Smooth muscle cell (in vitro differentiated cells): ENCODE data around the gene LKAAEAR1. TPM values are rescaled to one million over a fixed set of nuclear protein-coding genes. Genes with fewer than 3 reads are reported as not detected.
A peak's percentile ranks its signal among the peaks of the same experiment; 100 is the strongest.

ENCODE experiments used
- DNase-seq: peaks from one replicate; lab custom pipeline; 2025; ENCODE audit not compliant: unreplicated experiment; lab: John Stamatoyannopoulos, UW
- H2AFZ ChIP-seq: fragments of 200-600 bp; sonication (generic); 2 replicates; pipeline ENCODE4 v1.6.0; 2016; ENCODE audit warnings: antibody characterized with exemption, low read depth, mild to moderate bottlenecking
- H3F3A ChIP-seq: fragments of 200-600 bp; sonication (generic); 2 replicates; pipeline ENCODE4 v1.6.0; 2017; ENCODE audit warnings: antibody characterized with exemption, low read depth
- H3K27ac ChIP-seq: fragments of 200-600 bp; sonication (generic); 2 replicates; pipeline ENCODE4 v1.5.1; 2016; ENCODE audit warnings: low read depth, mild to moderate bottlenecking
- H3K27me3 ChIP-seq: fragments of 200-600 bp; sonication (generic); 2 replicates; pipeline ENCODE4 v1.6.1; 2016; ENCODE audit warnings: low read depth, mild to moderate bottlenecking
- H3K36me3 ChIP-seq: fragments of 200-600 bp; sonication (generic); 2 replicates; pipeline ENCODE4 v1.5.1; 2016; ENCODE audit warnings: low read depth
- H3K4me1 ChIP-seq: fragments of 200-600 bp; sonication (generic); 2 replicates; pipeline ENCODE4 v1.5.1; 2016; ENCODE audit warnings: low read depth
- H3K4me2 ChIP-seq: fragments of 200-600 bp; sonication (generic); 2 replicates; pipeline ENCODE4 v1.6.0; 2016; ENCODE audit warnings: mild to moderate bottlenecking
- H3K4me3 ChIP-seq: fragments of 200-600 bp; sonication (generic); 2 replicates; pipeline ENCODE4 v1.5.1; 2016; ENCODE audit warnings: mild to moderate bottlenecking
- H3K79me2 ChIP-seq: fragments of 200-600 bp; sonication (generic); 2 replicates; pipeline ENCODE4 v1.6.0; 2016; ENCODE audit warnings: low read depth, mild to moderate bottlenecking
- H3K9ac ChIP-seq: fragments of 200-600 bp; sonication (generic); 2 replicates; pipeline ENCODE4 v1.6.0; 2016; ENCODE audit warnings: low read depth
- H3K9me3 ChIP-seq: fragments of 200-600 bp; sonication (generic); replicated peaks from 2 replicates; pipeline ENCODE4 v1.5.1; 2016; ENCODE audit warnings: low read depth
- H4K20me1 ChIP-seq: fragments of 200-600 bp; sonication (generic); 2 replicates; pipeline ENCODE4 v1.6.0; 2016; ENCODE audit warnings: low read depth
- CTCF ChIP-seq: fragments of 200-600 bp; sonication (generic); IDR thresholded peaks from 2 replicates; pipeline ENCODE4 v1.5.1; 2017; ENCODE audit warnings: borderline replicate concordance, mild to moderate bottlenecking, antibody characterized with exemption; ENCODE audit not compliant: insufficient read depth, poor library complexity, severe bottlenecking
- WGBS: methylation state at CpG from one replicate; pipeline ENCODE4 v1.1.7; 2016; ENCODE audit warnings: low lambda C conversion rate; 5-methylcytosine and 5-hydroxymethylcytosine counted together
- polyA plus RNA-seq: library from polyadenylated mRNA; unstranded; fragments of >200 nt; fragmentation: Nextera tagmentation; extraction: Ambion mirVana; gene quantifications from 2 replicates; pipeline ENCODE4 v1.2.1, GENCODE V29; 2016
- total RNA-seq: library from RNA; depleted of rRNA; stranded (reverse); fragments of >200 nt; gene quantifications from 2 replicates; pipeline ENCODE4 v1.2.3, GENCODE V29; 2014

The LKAAEAR1 gene
- total and polyA plus RNA-seq, 2 experiments from 2014 or later: 0.79 TPM; not detected in 1

- TF ChIP-seq CTCF: no peak
- Histone ChIP-seq H3K9ac (no peak overlapping the region), H3K4me2 (peak overlapping the region; percentile 57), H3K9me3 (no peaks in the 10 kb centered on the region), H2AFZ (no peak overlapping the region), H3K79me2 (no peaks in the 10 kb centered on the region), H3K4me3 (no peak overlapping the region), H3K4me1 (no peaks in the 10 kb centered on the region), H3K27ac (peak overlapping the region; percentile 47), H3K27me3 (no peaks in the 10 kb centered on the region), H4K20me1 (no peaks in the 10 kb centered on the region), H3F3A (peaks cover 11% of the 10 kb centered on the region), H3K36me3 (no peaks in the 10 kb centered on the region)
- DNase-seq: no peak
- WGBS: 44% methylated on average over 2 of the region's 9 CpGs
Measured at GRCh38 chr20:64055396-64055892, 28.8 kb downstream of the LKAAEAR1 start.

- Histone ChIP-seq H3K79me2 (no peaks in the 10 kb centered on the region), H3K4me3 (no peak overlapping the region), H3K27ac (peak overlapping the region; percentile 0), H3K4me1 (peaks cover 4% of the 10 kb centered on the region), H3K9ac (no peak overlapping the region), H3K9me3 (no peaks in the 10 kb centered on the region), H2AFZ (no peak overlapping the region), H4K20me1 (no peaks in the 10 kb centered on the region), H3F3A (peaks cover 11% of the 10 kb centered on the region), H3K27me3 (no peaks in the 10 kb centered on the region), H3K4me2 (peak overlapping the region; percentile 71), H3K36me3 (no peaks in the 10 kb centered on the region)
- DNase-seq: peak; percentile 59
- WGBS: 44% methylated on average over 14 of the region's 17 CpGs
- peak; percentile 6 for TF ChIP-seq CTCF
Measured at GRCh38 chr20:64053841-64054661, 30.1 kb downstream of the LKAAEAR1 start.

GRCh38 chr20:64052987-64053840 lies 31.0 kb downstream of the LKAAEAR1 start:
- no peak overlapping the region for H3K9ac ChIP-seq
- no peak overlapping the region for H3K27ac ChIP-seq
- peak overlapping the region; percentile 71 for H3K4me2 ChIP-seq
- no peaks in the 10 kb centered on the region for H3K79me2 ChIP-seq
- H3K9me3 ChIP-seq: no peaks in the 10 kb centered on the region
- H3K36me3 ChIP-seq: no peaks in the 10 kb centered on the region
- TF ChIP-seq CTCF: no peak
- H4K20me1 ChIP-seq: no peaks in the 10 kb centered on the region
- H3K4me3 ChIP-seq: no peak overlapping the region
- H3K27me3 ChIP-seq: no peaks in the 10 kb centered on the region
- H2AFZ ChIP-seq: no peak overlapping the region
- no peak for DNase-seq
- H3F3A ChIP-seq: peaks cover 11% of the 10 kb centered on the region
- H3K4me1 ChIP-seq: peaks cover 4% of the 10 kb centered on the region
- WGBS: 94% methylated on average over 29 of the region's 33 CpGs
